Body of pancreas (tissue), 4 donors: ENCODE results near the gene PRKAG2.

ENCODE experiments used
- POLR2A ChIP-seq, 3 donors: fragments of 450-650 bp; IDR thresholded peaks; one replicate each; pipeline ENCODE4 v1.6.1; 2016; ENCODE audit warnings: antibody characterized with exemption in 3 of 3, mild to moderate bottlenecking in 2 of 3
- TF ChIP-seq, protein P1 (sequence below), 7 experiments: fragments of 450-650 bp in 4 of 7; fragments of 200-600 bp in 3 of 7; sonication (generic) in 3 of 7; IDR thresholded peaks; one replicate each; pipeline ENCODE4 v1.5.1; 2016 to 2019; ENCODE audit warnings: antibody characterized with exemption in 7 of 7

DNA sequence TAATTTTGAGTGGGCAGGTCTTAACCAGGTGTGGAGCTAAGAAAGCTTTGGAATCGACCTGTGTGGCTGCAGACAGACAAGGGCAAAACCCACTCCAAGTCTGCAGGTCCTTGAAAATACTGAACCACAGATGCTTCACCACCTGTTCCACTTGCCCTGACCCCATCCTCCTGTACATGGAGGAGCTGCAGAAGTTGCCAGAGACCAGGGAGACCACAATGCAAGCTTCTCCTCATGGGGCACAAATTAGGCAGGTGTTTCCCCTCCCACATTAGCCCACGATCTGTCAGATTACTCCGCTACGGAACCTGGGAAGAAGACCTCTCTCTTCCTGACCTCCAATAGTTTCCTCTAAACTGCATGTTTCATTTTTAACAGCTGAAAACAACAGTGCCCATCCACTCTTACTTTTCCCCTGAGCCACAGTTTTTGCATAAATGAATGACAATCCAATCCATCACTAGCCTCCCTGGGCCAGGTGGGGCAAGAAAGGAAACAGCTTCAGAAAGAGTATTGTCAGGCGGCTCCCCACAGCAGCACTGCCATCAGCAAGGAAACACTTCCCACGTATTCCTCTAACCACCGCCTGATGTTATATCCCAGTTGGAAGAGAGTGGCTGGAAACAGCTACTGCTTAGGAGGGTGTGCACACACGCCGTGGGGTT lies 141.6 kb downstream of the PRKAG2 start:
- TF ChIP-seq, protein P1, sequence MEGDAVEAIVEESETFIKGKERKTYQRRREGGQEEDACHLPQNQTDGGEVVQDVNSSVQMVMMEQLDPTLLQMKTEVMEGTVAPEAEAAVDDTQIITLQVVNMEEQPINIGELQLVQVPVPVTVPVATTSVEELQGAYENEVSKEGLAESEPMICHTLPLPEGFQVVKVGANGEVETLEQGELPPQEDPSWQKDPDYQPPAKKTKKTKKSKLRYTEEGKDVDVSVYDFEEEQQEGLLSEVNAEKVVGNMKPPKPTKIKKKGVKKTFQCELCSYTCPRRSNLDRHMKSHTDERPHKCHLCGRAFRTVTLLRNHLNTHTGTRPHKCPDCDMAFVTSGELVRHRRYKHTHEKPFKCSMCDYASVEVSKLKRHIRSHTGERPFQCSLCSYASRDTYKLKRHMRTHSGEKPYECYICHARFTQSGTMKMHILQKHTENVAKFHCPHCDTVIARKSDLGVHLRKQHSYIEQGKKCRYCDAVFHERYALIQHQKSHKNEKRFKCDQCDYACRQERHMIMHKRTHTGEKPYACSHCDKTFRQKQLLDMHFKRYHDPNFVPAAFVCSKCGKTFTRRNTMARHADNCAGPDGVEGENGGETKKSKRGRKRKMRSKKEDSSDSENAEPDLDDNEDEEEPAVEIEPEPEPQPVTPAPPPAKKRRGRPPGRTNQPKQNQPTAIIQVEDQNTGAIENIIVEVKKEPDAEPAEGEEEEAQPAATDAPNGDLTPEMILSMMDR (IDR thresholded peaks at IDR 0.05) = no peak
- no peak for TF ChIP-seq POLR2A (IDR thresholded peaks at IDR 0.05)
